Measurements from ENCODE around the gene AP2A1.

DNA sequence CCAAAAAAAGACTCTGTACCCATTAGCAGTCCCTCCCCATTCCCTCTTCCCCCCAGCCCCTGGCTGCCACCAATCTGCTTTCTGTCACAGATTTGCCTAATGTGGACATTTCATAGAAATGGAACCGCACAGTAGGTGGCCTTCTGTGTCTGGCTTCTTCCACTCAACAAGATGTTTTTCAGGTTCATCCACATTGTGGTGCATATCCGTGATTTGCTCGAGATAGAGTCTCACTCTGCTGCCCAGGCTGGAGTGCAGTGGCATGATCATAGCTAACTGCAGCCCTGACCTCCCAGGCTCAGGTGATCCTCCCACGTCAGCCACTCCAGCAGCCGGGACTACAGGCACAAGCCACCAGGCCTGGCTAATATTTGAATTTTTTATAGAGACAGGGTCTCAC is 20.9 kb downstream of the AP2A1 start:
- no peak for TF ChIP-seq POLR2AphosphoS5 (IDR thresholded peaks at IDR 0.05; ENCODE audit: low read depth, low read length)
- TF ChIP-seq, protein P1, sequence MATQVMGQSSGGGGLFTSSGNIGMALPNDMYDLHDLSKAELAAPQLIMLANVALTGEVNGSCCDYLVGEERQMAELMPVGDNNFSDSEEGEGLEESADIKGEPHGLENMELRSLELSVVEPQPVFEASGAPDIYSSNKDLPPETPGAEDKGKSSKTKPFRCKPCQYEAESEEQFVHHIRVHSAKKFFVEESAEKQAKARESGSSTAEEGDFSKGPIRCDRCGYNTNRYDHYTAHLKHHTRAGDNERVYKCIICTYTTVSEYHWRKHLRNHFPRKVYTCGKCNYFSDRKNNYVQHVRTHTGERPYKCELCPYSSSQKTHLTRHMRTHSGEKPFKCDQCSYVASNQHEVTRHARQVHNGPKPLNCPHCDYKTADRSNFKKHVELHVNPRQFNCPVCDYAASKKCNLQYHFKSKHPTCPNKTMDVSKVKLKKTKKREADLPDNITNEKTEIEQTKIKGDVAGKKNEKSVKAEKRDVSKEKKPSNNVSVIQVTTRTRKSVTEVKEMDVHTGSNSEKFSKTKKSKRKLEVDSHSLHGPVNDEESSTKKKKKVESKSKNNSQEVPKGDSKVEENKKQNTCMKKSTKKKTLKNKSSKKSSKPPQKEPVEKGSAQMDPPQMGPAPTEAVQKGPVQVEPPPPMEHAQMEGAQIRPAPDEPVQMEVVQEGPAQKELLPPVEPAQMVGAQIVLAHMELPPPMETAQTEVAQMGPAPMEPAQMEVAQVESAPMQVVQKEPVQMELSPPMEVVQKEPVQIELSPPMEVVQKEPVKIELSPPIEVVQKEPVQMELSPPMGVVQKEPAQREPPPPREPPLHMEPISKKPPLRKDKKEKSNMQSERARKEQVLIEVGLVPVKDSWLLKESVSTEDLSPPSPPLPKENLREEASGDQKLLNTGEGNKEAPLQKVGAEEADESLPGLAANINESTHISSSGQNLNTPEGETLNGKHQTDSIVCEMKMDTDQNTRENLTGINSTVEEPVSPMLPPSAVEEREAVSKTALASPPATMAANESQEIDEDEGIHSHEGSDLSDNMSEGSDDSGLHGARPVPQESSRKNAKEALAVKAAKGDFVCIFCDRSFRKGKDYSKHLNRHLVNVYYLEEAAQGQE (IDR thresholded peaks at IDR 0.05; ENCODE audit: insufficient read depth in 1 of 2, low read depth in 2 of 2, low read length in 2 of 2) = no peak
- no peak for TF ChIP-seq TAF1 (IDR thresholded peaks at IDR 0.05; ENCODE audit: borderline replicate concordance, insufficient read depth, low read length)

Measured in PFSK-1 (cell line).